HG03558 (cell line): ENCODE measurements around the gene TMEM8B.

ENCODE experiments used
- ATAC-seq: cut with Tn5 transposase; IDR thresholded peaks from one replicate; pipeline ENCODE4 v1.9.1; 2021; ENCODE audit warnings: moderate number of reproducible peaks; ENCODE audit not compliant: unreplicated experiment; ENCODE audit errors: extremely low read depth

TMEM8B gene

GRCh38 chr9:35839926-35840325 is 10.9 kb downstream of the TMEM8B start:
- no peak for ATAC-seq

DNA sequence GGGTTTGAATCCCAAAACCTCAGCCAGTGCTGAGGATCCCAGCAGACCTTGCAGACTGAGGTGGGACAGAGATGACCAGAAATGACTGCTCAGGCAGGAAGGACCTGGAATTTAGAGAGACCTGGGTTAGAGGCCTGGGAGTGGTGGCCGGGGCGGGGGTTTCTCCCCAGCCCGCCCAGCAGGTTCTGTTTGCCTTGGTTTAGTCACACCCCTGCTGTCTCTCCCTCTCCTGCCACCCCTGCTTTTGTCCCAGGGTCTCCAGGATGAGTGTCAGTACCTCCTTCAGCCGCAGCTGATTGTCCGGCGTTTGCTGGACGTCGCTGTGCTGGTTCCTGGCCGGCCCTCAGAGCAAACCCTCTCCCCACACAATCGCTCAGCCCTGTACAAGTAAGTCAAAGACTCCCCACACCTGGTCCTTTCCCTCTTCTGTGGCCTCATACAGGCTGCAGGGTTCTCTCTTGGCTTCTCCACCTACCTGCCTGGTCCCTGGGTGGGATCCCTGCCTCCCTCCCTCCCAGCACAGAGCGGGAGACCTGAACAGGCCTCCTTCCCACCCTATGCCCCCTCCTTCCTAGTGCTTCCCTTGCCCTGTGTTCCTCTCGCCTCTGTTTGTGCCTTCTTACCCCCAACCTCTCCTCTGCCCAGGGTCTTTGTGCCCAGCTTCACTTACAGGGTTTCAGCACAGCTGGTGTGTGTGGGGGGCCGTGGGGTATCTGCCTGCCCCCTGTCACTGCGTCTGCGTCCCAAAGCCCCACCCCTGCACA is 12.0 kb downstream of the TMEM8B start:
- no peak for ATAC-seq

GRCh38 chr9:35841645-35841900 is 12.5 kb downstream of the TMEM8B start:
- no peak for ATAC-seq

GRCh38 chr9:35842020-35842745 is 13.2 kb downstream of the TMEM8B start:
- no peak for ATAC-seq

DNA sequence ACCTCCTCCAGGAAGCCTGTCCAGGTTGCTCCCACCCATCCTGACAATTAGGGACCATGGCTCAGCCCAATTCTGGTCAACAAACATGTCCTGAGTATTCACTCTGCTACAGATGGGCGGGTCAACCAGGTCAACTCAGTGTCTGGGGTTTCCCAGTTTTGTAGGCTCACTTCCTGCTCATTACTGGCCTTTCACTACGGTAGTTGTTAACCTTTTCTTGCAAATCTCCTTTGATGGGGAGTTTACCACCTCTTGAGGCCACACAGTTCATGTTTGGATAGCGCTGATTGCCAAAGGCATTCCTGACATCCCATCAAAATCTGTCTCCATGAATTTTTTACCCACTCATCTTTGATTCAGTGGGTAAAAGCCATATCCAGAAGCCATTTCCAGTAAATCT is 13.8 kb downstream of the TMEM8B start:
- no peak for ATAC-seq

GRCh38 chr9:35844628-35845270 is 15.7 kb downstream of the TMEM8B start:
- no peak for ATAC-seq

DNA sequence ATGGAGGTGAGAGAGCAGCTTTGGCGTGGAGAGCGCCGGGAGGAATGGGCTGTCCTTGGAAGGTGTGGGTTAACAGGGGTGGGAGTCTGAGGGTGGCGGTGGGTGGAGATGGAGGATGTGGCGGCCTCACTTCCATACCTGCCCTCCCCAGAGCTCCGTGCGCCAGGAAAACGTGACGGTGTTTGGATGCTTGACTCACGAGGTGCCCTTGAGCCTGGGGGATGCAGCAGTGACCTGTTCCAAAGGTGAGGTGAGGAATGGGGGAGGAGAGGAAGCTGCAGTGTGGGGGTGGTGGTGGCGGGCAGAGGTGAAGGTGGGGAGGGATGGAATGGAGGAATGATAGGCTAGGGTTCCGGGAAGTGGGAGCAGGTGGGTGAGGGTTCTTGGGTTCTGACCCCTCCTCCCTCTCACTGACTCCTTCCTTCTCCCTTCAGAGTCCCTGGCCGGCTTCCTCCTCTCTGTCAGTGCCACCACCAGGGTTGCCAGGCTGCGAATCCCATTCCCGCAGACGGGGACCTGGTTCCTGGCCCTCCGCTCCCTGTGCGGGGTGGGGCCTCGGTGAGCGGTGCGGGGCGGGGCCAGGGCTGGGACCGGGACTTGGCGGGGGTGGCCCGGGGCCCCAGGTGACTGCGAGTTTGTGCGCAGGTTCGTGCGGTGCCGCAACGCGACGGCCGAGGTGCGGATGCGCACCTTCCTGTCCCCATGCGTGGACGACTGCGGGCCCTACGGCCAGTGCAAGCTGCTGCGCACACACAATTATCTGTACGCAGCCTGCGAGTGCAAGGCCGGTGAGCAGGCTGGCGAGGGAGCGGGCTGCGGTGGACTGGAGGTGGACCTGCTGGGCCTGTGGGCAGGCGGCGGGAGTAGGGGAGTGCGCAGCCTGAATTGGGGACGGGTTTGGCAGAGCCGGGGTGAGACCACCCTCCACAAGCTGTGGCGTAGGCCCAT is 17.1 kb downstream of the TMEM8B start:
- ATAC-seq: no peak

GRCh38 chr9:35847792-35848572 is 19.0 kb downstream of the TMEM8B start:
- peak; percentile 67 for ATAC-seq

DNA sequence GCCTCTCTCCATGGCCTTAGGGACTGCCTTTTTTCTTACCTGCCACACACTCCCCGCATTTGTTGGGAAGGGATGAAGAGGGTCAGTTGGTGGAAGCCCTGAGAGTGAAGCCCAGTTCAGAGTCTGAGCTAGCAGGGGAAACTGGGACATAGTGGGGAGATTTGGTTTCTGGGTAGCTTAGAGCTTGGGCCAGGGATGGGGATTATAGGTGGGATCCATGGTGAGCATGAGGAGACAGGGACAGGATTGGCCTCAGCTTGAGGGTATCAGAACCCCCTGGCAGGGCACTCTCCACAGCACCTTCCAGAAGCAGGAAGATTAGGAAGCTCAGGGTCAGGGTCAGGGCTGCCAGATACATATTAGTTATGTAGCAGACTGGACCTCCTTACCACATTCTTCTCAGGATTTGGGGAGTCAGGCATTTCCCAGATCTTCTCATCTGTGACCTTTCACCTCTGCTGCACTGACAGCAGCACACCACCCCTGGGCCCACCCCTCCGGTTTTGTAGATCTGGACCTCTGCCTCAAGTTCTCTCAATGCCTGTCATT is 23.3 kb downstream of the TMEM8B start:
- ATAC-seq: no peak

DNA sequence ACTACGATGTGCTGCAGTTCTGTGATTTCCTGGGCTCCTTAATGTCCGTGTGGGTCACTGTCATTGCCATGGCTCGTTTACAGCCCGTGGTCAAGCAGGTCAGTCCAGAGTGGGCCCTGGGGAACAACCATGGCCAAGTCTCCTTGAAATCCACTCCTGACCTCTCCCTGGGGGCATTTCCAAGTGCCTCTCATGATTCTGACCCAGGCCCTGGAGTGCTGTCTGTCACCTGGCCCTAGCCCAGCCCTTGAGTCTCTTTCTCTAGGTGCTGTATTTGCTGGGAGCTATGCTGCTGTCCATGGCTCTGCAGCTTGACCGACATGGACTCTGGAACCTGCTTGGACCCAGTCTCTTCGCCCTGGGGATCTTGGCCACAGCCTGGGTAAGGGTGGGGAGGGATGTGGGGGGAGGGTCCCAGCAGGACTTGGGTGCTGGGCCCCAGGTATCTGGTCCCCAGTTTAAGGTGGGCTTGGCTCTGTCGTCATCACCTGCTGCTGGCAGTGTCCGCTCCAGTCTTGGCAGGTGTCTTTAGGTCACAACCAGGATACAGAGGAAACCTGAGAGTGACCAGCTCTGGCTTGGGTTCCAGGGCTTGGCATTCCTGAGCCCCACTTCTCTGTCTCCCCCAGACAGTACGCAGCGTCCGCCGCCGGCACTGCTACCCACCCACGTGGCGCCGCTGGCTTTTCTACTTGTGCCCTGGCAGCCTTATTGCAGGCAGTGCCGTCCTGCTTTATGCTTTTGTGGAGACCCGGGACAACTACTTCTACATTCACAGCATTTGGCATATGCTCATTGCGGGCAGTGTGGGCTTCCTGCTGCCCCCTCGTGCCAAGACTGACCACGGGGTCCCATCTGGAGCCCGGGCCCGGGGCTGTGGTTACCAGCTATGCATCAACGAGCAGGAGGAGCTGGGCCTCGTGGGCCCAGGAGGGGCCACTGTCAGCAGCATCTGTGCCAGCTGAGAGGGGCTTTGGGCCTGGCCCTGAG is 24.1 kb downstream of the TMEM8B start:
- no peak for ATAC-seq

DNA sequence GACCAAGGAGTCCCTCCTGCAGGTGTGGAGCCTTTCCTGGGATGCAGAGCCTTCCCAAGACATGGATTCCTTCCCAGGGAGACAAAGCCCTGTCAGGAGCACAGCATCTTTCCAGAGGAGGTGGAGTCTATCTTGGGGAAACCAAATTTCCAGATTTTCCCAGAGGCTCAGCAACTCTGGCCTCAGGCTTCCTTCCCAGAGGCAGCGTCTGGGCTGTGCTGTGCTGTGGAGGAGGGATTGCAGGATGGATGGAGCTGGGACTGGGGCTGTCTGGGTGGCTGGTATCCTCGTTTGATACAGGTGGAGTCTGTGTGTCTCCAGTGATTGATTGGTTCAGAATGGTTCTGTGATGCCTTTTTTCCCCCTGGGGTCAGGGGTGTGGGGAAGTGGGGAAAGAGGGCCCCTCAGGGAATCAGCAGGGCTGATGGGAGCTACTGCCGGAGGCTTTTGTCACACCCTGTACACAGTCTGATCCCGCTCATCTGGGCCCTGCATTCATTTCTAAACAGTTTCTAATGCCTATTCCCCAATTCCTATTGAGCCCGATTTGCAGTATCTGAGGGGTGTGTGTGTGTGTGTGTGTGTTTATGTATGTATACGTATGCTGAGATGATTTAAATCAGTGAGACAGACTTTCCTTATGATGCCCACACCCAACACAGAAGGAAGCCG is 25.2 kb downstream of the TMEM8B start:
- no peak for ATAC-seq

GRCh38 chr9:35856206-35856605 is 27.2 kb downstream of the TMEM8B start:
- ATAC-seq: no peak

DNA sequence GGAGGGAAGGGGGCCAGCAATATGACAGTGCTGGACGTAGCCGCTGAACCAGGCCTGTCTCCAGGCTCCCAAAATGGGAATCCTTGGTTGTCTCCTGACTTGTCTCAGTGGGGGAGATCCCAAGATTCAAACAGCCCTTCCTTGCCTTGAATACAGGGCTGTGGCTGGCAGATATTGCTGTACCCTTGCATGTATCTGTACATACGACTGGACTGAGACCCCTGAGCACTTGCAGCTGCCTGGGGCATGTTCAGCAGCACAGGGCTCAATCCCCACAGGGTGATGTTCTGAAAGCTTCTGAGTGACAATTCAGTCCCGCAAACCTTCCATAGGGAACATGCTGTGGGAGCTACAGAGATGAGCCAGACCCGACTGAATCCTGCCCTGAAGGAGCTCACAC is 27.9 kb downstream of the TMEM8B start:
- ATAC-seq: no peak

DNA sequence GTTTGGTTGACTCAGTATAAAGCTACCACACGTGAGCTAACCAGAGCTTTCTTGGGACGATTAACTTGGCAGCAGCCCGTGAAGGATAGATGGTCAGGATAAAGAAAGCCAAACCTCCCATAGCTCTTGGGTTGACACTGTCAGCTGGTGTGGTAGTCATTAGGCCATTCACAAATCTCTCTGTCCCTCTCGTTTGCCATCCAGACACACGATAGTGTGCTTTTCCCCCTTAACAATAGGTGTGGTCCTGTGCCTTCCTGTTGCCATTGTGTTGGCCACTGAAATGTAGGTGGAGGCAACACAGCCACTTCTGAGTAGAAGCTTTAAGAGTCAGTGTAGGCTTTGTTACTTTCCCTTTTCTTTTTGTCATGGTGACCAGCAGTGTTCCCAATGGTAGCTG is 29.4 kb downstream of the TMEM8B start:
- ATAC-seq: no peak

- ATAC-seq: no peak
Measured at GRCh38 chr9:35859310-35859989, 30.4 kb downstream of the TMEM8B start.

DNA sequence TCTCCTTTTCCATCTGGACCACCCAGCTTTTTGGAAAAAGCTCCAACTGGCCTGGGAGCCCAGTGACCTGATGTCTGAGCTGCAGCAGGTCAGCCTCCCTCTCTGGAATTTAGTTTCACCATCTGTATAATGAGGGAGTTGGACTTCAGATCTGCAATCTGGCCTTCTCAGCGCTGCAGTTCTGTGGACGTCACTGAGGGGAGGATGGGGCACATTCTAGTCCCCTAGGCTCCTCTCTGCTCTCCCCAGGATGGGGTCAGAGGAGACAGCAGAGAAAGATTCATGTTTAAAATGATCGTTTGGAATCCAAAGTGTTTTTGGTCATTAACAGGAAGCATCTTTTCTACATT is 30.9 kb downstream of the TMEM8B start:
- ATAC-seq: no peak

GRCh38 chr9:35861161-35861897 is 32.3 kb downstream of the TMEM8B start:
- no peak for ATAC-seq
